GM19463 (cell line): ENCODE results near the gene DNAAF1.

ENCODE experiments used
- ATAC-seq: cut with Tn5 transposase; IDR thresholded peaks from one replicate; pipeline ENCODE4 v1.9.1; 2021; ENCODE audit warnings: mild to moderate bottlenecking, moderate library complexity; ENCODE audit not compliant: unreplicated experiment

Gene DNAAF1

GRCh38 chr16:84159007-84159406, 13.9 kb downstream of the DNAAF1 start:
- no peak for ATAC-seq

GRCh38 chr16:84159800-84160199, 14.7 kb downstream of the DNAAF1 start:
- no peak for ATAC-seq

- ATAC-seq = no peak
These were observed 15.9 kb downstream of the DNAAF1 start for GRCh38 chr16:84161037-84161436.

GRCh38 chr16:84161801-84162200, 16.7 kb downstream of the DNAAF1 start:
- no peak for ATAC-seq

GRCh38 chr16:84165746-84166145, 20.6 kb downstream of the DNAAF1 start:
- ATAC-seq = no peak

- no peak for ATAC-seq
These were observed 21.9 kb downstream of the DNAAF1 start for GRCh38 chr16:84166796-84167695.

GRCh38 chr16:84169765-84170310, 24.7 kb downstream of the DNAAF1 start:
- no peak for ATAC-seq

- no peak for ATAC-seq
These were observed 29.3 kb downstream of the DNAAF1 start for GRCh38 chr16:84174396-84174795.

- peak; percentile 93 for ATAC-seq
These were observed 30.4 kb downstream of the DNAAF1 start for GRCh38 chr16:84175350-84176081.

- no peak for ATAC-seq
These were observed 31.3 kb downstream of the DNAAF1 start for GRCh38 chr16:84176192-84177053.

GRCh38 chr16:84177741-84178073, 32.6 kb downstream of the DNAAF1 start:
- no peak for ATAC-seq

GRCh38 chr16:84178146-84178765, 33.1 kb downstream of the DNAAF1 start:
- no peak for ATAC-seq

- ATAC-seq = no peak
These were observed 33.9 kb downstream of the DNAAF1 start for GRCh38 chr16:84178892-84179611.

GRCh38 chr16:84179612-84180320, 34.7 kb downstream of the DNAAF1 start:
- ATAC-seq = no peak

- no peak for ATAC-seq
These were observed 35.5 kb downstream of the DNAAF1 start for GRCh38 chr16:84180519-84181140.

GRCh38 chr16:84181144-84181915, 36.2 kb downstream of the DNAAF1 start:
- ATAC-seq = no peak

- no peak for ATAC-seq
These were observed 37.0 kb downstream of the DNAAF1 start for GRCh38 chr16:84182104-84182503.
